K562 (cell line): Measurements from ENCODE around the gene SYCP3. TPM values are rescaled to one million over a fixed set of nuclear protein-coding genes. Genes with fewer than 3 reads are reported as not detected.

ENCODE experiments used
- MTA3 ChIP-seq: fragments of 450-650 bp; formaldehyde crosslinking; IDR thresholded peaks from 2 replicates; pipeline ENCODE4 v1.6.1; 2017; ENCODE audit warnings: mild to moderate bottlenecking, borderline replicate concordance
- RBM17 ChIP-seq: fragments of 200-400 bp; formaldehyde crosslinking; IDR thresholded peaks from 2 replicates; pipeline ENCODE4 v1.6.1; 2017; ENCODE audit warnings: low read depth, mild to moderate bottlenecking, low read length, borderline replicate concordance
- SP1 ChIP-seq: sonication (generic); formaldehyde crosslinking; IDR thresholded peaks from 2 replicates; pipeline ENCODE4 v1.8.1; 2022; ENCODE audit warnings: mild to moderate bottlenecking, missing genetic modification reagents
- polyA plus RNA-seq, 8 experiments: library from polyadenylated mRNA; depleted of rRNA in 4 of 8; stranded (reverse) in 5 of 8; unstranded in 3 of 8; fragments of >200 nt; fragmentation: Nextera tagmentation in 2 of 8; fragmentation: Illumina TruSeq in 1 of 8; extraction: Ambion mirVana in 2 of 8; extraction: Trizol in 1 of 8; gene quantifications; 2 replicates each; pipeline versions ENCODE4 v1.2.1 to v1.2.3, GENCODE V29; 2011 to 2014; ENCODE audit warnings: inconsistent platforms in 1 of 8, missing spikeins in 1 of 8
- total RNA-seq, 7 experiments: library from RNA; depleted of rRNA in 6 of 7; stranded (reverse); fragments of >200 nt in 6 of 7; fragmentation: Illumina TruSeq in 2 of 7; extraction: Trizol in 2 of 7; gene quantifications; 2 replicates each; pipeline versions ENCODE4 v1.2.1 to v1.2.3, GENCODE V29; 2011 to 2021; ENCODE audit warnings: low replicate concordance in 1 of 7
- TF ChIP-seq, protein P1 (sequence below): fragments of 200-600 bp; sonication (generic); IDR thresholded peaks from one replicate; pipeline ENCODE4 v1.6.1; 2012; ENCODE audit warnings: mild to moderate bottlenecking, low read depth, low read length, inconsistent platforms
- TF ChIP-seq, protein P2 (sequence below), 2 experiments: fragments of 450-650 bp in 1 of 2; IDR thresholded peaks; 2 replicates each; pipeline ENCODE4 v1.6.1; 2011 to 2017; ENCODE audit warnings: low read depth in 2 of 2, antibody characterized with exemption in 1 of 2, borderline replicate concordance in 1 of 2, low read length in 1 of 2, mild to moderate bottlenecking in 1 of 2, mixed read lengths in 1 of 2; ENCODE audit not compliant: control insufficient read depth in 1 of 2
- TF ChIP-seq, protein P3 (sequence below): fragments of 200-400 bp; formaldehyde crosslinking; IDR thresholded peaks from 2 replicates; pipeline ENCODE4 v1.6.1; 2017; ENCODE audit warnings: mild to moderate bottlenecking, low read depth, low read length, moderate library complexity
- TF ChIP-seq, protein P4 (sequence below): fragments of 450-650 bp; IDR thresholded peaks from 2 replicates; pipeline ENCODE4 v1.6.1; 2016; ENCODE audit warnings: missing biosample characterization, missing genetic modification characterization

SYCP3 gene
- total and polyA plus RNA-seq, 9 of the 15 experiments (the other 6 are each of a cell fraction or from before 2014, with no cell fraction given), result 0.11 to 0.25 (median 0.22) TPM; not detected in 4

DNA sequence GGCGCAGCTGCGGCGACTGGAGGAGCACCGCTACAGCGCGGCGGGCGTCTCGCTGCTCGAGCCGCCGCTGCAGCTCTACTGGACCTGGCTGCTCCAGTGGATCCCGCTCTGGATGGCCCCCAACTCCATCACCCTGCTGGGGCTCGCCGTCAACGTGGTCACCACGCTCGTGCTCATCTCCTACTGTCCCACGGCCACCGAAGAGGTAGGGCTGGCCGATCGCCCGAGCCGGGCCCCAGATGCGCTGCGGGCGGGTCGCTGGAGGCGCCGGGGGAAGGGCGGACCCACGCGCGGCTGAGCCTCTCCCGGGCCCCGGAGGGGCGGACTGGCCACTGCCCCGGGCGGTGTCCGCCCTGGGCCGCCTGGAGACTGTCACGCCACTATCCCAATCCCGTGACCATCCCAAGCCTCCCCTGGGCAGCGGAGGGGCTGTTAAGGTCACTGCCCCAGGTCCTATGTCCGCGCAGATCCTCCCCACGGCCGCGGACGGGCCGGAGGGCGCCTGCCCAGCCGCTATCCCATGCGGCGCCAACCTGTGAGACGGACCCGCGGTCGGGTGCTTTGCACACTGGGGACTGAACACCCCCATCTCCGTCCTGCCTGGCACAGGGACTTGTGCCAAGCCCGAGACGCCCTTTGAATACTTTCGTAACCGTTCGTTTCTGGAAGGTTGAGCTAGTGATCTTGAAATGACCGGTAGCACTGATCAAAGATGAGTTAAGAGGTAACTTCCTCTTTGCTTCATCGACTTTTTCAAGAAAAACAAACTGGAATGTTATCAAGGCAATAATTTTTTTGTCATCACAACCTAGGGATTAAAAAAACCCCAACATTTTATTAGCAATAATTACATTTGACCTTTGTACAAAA, 41.1 kb downstream of the SYCP3 start (continued):
- TF ChIP-seq, protein P1, sequence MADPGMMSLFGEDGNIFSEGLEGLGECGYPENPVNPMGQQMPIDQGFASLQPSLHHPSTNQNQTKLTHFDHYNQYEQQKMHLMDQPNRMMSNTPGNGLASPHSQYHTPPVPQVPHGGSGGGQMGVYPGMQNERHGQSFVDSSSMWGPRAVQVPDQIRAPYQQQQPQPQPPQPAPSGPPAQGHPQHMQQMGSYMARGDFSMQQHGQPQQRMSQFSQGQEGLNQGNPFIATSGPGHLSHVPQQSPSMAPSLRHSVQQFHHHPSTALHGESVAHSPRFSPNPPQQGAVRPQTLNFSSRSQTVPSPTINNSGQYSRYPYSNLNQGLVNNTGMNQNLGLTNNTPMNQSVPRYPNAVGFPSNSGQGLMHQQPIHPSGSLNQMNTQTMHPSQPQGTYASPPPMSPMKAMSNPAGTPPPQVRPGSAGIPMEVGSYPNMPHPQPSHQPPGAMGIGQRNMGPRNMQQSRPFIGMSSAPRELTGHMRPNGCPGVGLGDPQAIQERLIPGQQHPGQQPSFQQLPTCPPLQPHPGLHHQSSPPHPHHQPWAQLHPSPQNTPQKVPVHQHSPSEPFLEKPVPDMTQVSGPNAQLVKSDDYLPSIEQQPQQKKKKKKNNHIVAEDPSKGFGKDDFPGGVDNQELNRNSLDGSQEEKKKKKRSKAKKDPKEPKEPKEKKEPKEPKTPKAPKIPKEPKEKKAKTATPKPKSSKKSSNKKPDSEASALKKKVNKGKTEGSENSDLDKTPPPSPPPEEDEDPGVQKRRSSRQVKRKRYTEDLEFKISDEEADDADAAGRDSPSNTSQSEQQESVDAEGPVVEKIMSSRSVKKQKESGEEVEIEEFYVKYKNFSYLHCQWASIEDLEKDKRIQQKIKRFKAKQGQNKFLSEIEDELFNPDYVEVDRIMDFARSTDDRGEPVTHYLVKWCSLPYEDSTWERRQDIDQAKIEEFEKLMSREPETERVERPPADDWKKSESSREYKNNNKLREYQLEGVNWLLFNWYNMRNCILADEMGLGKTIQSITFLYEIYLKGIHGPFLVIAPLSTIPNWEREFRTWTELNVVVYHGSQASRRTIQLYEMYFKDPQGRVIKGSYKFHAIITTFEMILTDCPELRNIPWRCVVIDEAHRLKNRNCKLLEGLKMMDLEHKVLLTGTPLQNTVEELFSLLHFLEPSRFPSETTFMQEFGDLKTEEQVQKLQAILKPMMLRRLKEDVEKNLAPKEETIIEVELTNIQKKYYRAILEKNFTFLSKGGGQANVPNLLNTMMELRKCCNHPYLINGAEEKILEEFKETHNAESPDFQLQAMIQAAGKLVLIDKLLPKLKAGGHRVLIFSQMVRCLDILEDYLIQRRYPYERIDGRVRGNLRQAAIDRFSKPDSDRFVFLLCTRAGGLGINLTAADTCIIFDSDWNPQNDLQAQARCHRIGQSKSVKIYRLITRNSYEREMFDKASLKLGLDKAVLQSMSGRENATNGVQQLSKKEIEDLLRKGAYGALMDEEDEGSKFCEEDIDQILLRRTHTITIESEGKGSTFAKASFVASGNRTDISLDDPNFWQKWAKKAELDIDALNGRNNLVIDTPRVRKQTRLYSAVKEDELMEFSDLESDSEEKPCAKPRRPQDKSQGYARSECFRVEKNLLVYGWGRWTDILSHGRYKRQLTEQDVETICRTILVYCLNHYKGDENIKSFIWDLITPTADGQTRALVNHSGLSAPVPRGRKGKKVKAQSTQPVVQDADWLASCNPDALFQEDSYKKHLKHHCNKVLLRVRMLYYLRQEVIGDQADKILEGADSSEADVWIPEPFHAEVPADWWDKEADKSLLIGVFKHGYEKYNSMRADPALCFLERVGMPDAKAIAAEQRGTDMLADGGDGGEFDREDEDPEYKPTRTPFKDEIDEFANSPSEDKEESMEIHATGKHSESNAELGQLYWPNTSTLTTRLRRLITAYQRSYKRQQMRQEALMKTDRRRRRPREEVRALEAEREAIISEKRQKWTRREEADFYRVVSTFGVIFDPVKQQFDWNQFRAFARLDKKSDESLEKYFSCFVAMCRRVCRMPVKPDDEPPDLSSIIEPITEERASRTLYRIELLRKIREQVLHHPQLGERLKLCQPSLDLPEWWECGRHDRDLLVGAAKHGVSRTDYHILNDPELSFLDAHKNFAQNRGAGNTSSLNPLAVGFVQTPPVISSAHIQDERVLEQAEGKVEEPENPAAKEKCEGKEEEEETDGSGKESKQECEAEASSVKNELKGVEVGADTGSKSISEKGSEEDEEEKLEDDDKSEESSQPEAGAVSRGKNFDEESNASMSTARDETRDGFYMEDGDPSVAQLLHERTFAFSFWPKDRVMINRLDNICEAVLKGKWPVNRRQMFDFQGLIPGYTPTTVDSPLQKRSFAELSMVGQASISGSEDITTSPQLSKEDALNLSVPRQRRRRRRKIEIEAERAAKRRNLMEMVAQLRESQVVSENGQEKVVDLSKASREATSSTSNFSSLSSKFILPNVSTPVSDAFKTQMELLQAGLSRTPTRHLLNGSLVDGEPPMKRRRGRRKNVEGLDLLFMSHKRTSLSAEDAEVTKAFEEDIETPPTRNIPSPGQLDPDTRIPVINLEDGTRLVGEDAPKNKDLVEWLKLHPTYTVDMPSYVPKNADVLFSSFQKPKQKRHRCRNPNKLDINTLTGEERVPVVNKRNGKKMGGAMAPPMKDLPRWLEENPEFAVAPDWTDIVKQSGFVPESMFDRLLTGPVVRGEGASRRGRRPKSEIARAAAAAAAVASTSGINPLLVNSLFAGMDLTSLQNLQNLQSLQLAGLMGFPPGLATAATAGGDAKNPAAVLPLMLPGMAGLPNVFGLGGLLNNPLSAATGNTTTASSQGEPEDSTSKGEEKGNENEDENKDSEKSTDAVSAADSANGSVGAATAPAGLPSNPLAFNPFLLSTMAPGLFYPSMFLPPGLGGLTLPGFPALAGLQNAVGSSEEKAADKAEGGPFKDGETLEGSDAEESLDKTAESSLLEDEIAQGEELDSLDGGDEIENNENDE, result no peak
- TF ChIP-seq, protein P2, sequence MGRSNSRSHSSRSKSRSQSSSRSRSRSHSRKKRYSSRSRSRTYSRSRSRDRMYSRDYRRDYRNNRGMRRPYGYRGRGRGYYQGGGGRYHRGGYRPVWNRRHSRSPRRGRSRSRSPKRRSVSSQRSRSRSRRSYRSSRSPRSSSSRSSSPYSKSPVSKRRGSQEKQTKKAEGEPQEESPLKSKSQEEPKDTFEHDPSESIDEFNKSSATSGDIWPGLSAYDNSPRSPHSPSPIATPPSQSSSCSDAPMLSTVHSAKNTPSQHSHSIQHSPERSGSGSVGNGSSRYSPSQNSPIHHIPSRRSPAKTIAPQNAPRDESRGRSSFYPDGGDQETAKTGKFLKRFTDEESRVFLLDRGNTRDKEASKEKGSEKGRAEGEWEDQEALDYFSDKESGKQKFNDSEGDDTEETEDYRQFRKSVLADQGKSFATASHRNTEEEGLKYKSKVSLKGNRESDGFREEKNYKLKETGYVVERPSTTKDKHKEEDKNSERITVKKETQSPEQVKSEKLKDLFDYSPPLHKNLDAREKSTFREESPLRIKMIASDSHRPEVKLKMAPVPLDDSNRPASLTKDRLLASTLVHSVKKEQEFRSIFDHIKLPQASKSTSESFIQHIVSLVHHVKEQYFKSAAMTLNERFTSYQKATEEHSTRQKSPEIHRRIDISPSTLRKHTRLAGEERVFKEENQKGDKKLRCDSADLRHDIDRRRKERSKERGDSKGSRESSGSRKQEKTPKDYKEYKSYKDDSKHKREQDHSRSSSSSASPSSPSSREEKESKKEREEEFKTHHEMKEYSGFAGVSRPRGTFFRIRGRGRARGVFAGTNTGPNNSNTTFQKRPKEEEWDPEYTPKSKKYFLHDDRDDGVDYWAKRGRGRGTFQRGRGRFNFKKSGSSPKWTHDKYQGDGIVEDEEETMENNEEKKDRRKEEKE (IDR thresholded peaks at IDR 0.05; ENCODE audit: borderline replicate concordance in 1 of 2, control insufficient read depth in 1 of 2, low read depth in 2 of 2, low read length in 1 of 2), result no peak
- TF ChIP-seq SP1 (CRISPR knock-in tag), result no peak
- TF ChIP-seq, protein P3, sequence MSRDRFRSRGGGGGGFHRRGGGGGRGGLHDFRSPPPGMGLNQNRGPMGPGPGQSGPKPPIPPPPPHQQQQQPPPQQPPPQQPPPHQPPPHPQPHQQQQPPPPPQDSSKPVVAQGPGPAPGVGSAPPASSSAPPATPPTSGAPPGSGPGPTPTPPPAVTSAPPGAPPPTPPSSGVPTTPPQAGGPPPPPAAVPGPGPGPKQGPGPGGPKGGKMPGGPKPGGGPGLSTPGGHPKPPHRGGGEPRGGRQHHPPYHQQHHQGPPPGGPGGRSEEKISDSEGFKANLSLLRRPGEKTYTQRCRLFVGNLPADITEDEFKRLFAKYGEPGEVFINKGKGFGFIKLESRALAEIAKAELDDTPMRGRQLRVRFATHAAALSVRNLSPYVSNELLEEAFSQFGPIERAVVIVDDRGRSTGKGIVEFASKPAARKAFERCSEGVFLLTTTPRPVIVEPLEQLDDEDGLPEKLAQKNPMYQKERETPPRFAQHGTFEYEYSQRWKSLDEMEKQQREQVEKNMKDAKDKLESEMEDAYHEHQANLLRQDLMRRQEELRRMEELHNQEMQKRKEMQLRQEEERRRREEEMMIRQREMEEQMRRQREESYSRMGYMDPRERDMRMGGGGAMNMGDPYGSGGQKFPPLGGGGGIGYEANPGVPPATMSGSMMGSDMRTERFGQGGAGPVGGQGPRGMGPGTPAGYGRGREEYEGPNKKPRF, result no peak
- no peak for TF ChIP-seq RBM17
- TF ChIP-seq MTA3, result peak; percentile 63; the same call in 1 of the 2 replicates
- TF ChIP-seq, protein P4, sequence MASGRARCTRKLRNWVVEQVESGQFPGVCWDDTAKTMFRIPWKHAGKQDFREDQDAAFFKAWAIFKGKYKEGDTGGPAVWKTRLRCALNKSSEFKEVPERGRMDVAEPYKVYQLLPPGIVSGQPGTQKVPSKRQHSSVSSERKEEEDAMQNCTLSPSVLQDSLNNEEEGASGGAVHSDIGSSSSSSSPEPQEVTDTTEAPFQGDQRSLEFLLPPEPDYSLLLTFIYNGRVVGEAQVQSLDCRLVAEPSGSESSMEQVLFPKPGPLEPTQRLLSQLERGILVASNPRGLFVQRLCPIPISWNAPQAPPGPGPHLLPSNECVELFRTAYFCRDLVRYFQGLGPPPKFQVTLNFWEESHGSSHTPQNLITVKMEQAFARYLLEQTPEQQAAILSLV (tag), result no peak
